ENCODE results near the gene ZNF74. TPM values are rescaled to one million over a fixed set of nuclear protein-coding genes. Genes with fewer than 3 reads are reported as not detected.

The ZNF74 gene
- total and polyA plus RNA-seq, 8 donors = 5.0 to 9.1 (median 5.7) TPM

DNA sequence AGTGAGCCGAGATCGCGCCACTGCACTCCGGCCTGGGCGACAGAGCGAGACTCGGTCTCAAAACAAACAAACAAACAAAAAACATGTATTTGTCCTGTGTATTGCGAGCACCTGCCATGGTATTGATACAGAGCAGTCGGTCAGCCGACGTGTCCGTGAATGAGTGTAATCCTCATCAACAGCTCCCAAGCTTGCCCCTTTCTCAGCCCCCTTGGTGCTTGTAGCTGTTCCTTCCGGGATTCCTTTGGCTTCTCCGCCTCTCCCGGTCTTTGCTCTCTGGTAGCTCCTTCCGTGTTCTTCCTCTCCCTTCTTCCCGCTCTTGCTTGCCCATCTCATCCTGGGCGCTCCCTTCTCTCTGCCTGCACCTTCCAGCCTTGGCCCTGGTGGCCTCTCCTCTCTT, 10.9 kb downstream of the ZNF74 start:
- intact Hi-C loops (cut with DNase I) = no loop called here
- Histone ChIP-seq H3K4me1 (no peaks in the 10 kb centered on the region), H3K9me3 (no peaks in the 10 kb centered on the region), H3K36me3 (peaks cover 0 to 20% (median 0%) of the 10 kb centered on the region in 3 donors), H3K27me3 (no peaks in the 10 kb centered on the region), H3K27ac (no peak overlapping the region), H3K4me3 (no peak overlapping the region)
- DNase-seq (no peak), FAIRE-seq (no peak), ATAC-seq (no peak)
- WGBS, 2 donors = 95 to 96% methylated on average over 18 of the region's 18 CpGs
- TF ChIP-seq, protein P1, sequence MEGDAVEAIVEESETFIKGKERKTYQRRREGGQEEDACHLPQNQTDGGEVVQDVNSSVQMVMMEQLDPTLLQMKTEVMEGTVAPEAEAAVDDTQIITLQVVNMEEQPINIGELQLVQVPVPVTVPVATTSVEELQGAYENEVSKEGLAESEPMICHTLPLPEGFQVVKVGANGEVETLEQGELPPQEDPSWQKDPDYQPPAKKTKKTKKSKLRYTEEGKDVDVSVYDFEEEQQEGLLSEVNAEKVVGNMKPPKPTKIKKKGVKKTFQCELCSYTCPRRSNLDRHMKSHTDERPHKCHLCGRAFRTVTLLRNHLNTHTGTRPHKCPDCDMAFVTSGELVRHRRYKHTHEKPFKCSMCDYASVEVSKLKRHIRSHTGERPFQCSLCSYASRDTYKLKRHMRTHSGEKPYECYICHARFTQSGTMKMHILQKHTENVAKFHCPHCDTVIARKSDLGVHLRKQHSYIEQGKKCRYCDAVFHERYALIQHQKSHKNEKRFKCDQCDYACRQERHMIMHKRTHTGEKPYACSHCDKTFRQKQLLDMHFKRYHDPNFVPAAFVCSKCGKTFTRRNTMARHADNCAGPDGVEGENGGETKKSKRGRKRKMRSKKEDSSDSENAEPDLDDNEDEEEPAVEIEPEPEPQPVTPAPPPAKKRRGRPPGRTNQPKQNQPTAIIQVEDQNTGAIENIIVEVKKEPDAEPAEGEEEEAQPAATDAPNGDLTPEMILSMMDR (IDR thresholded peaks at IDR 0.05) = no peak

DNA sequence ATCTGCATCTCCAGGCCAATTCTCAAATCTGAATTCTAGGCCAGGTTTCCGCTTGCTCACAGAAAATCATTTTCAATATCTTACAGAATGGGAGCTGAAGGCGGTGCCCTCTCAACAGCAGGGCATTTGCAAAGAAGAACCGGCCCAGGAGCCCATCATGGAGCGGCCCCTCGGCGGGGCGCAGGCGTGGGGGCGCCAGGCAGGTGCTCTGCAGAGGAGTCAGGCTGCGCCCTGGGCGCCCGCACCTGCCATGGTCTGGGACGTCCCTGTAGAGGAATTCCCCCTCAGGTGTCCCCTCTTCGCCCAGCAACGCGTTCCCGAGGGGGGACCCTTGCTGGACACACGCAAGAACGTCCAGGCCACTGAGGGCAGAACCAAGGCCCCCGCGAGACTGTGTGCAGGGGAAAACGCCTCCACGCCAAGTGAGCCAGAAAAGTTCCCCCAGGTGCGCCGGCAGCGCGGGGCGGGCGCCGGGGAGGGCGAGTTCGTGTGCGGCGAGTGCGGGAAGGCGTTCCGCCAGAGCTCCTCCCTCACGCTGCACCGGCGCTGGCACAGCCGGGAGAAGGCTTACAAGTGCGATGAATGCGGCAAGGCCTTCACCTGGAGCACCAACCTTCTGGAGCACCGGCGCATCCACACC, 11.5 kb downstream of the ZNF74 start:
- intact Hi-C loops (cut with DNase I) = no loop called here
- ATAC-seq = no peak
- FAIRE-seq = no peak
- Histone ChIP-seq H3K4me1 (no peaks in the 10 kb centered on the region), H3K9me3 (no peaks in the 10 kb centered on the region), H3K4me3 (no peak overlapping the region), H3K27ac (no peak overlapping the region), H3K36me3 (peaks cover 0 to 20% (median 0%) of the 10 kb centered on the region in 3 donors), H3K27me3 (no peaks in the 10 kb centered on the region)
- DNase-seq = no peak
- WGBS, 2 donors = 95 to 97% methylated on average over 45 of the region's 45 CpGs
- TF ChIP-seq, protein P1 (IDR thresholded peaks at IDR 0.05) = no peak

DNA sequence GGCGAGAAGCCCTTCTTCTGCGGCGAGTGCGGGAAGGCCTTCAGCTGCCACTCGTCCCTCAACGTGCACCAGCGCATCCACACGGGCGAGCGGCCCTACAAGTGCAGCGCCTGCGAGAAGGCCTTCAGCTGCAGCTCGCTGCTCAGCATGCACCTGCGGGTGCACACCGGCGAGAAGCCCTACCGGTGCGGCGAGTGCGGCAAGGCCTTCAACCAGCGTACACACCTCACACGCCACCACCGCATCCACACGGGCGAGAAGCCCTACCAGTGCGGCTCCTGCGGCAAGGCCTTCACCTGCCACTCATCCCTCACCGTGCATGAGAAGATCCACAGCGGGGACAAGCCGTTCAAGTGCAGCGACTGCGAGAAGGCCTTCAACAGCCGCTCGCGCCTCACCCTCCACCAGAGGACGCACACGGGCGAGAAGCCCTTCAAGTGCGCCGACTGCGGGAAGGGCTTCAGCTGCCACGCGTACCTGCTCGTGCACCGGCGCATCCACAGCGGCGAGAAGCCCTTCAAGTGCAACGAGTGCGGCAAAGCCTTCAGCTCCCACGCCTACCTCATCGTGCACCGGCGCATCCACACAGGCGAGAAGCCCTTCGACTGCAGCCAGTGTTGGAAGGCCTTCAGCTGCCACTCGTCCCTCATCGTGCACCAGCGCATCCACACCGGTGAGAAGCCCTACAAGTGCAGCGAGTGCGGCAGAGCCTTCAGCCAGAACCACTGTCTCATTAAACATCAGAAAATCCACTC, 12.2 kb downstream of the ZNF74 start:
- TF ChIP-seq, protein P1 (IDR thresholded peaks at IDR 0.05) = no peak
- H3K4me1 ChIP-seq = no peaks in the 10 kb centered on the region
- peaks cover 0 to 20% (median 0%) of the 10 kb centered on the region in 3 donors for H3K36me3 ChIP-seq
- WGBS, 2 donors = 94 to 95% methylated on average over 62 of the region's 62 CpGs
- H3K27me3 ChIP-seq = no peaks in the 10 kb centered on the region
- DNase-seq (no peak), ATAC-seq (no peak), FAIRE-seq (no peak)
- no peak overlapping the region for H3K27ac ChIP-seq
- H3K4me3 ChIP-seq = no peak overlapping the region
- intact Hi-C loops (cut with DNase I) = no loop called here
- H3K9me3 ChIP-seq = no peaks in the 10 kb centered on the region

DNA sequence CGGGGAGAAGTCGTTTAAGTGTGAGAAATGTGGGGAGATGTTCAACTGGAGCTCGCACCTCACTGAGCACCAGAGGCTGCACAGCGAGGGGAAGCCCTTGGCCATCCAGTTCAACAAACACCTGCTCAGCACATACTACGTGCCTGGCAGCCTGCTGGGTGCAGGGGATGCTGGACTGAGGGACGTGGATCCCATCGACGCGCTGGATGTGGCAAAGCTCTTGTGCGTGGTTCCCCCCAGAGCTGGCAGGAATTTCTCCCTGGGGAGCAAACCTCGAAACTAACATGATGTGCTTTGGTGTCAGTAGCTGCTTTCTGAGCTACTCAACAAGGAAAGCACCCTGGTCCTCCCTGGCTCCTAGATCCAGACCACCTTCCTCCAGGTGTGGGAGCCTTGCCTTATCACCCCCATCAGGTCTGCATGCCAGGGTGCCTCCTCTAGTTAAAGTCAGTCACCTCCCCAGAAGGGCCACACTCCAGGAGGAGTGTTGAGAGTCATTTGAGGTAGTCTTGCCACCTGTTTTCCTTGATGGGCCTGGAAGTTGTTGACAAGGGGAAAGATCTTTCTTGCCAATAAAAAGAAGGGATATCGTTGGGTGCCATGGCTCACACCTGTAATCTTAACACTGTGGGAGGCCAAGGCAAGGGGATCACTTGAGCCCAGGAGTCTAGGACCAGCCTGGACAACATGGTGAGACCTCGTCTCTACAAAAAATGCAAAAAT, 12.9 kb downstream of the ZNF74 start:
- intact Hi-C loops (cut with DNase I) = no loop called here
- Histone ChIP-seq H3K27me3 (no peaks in the 10 kb centered on the region), H3K9me3 (no peaks in the 10 kb centered on the region), H3K4me3 (no peak overlapping the region), H3K27ac (no peak overlapping the region), H3K36me3 (peaks cover 0 to 20% (median 0%) of the 10 kb centered on the region in 3 donors), H3K4me1 (no peaks in the 10 kb centered on the region)
- ATAC-seq (no peak), FAIRE-seq (no peak), DNase-seq (no peak)
- 89 to 97% methylated on average over 13 of the region's 13 CpGs for WGBS, 2 donors
- TF ChIP-seq, protein P1 (IDR thresholded peaks at IDR 0.05) = no peak
